Measurements from ENCODE around the gene SEPTIN8. TPM values are rescaled to one million over a fixed set of nuclear protein-coding genes. Genes with fewer than 3 reads are reported as not detected.

SEPTIN8 gene
- total RNA-seq, 4 donors from 2014 or later, result 31.6 to 46.4 (median 34.9) TPM

GRCh38 chr5:132736853-132737833 lies 39.9 kb downstream of the SEPTIN8 start, which contains the start of gene KIF3A:
Gene KIF3A (minus strand): TSS chr5:132737546. CDS start chr5:132737419, 127 bp downstream.
- Histone ChIP-seq H3K9me3 (peaks cover 0 to 2% (median 0%) of the 10 kb centered on the region in 3 donors), H3K27me3 (peaks cover 8% of the 10 kb centered on the region), H3K4me1 (peaks cover 0 to 18% (median 6%) of the 10 kb centered on the region in 3 donors), H3K36me3 (peaks cover 0 to 9% of the 10 kb centered on the region in 2 donors), H3K27ac (peak within 1 kb of the TSS in 3 of 4 donors; percentile 78 to 90 (median 81)), H3K4me3 (peak within 1 kb of the TSS; percentile 69 to 73)
- TF ChIP-seq CTCF (IDR thresholded peaks at IDR 0.05) (peak in 2 of 4 experiments; percentile 53 to 62), EP300 (IDR thresholded peaks at IDR 0.05) (no peak), POLR2AphosphoS5 (IDR thresholded peaks at IDR 0.05) (peak; percentile 56), POLR2A (IDR thresholded peaks at IDR 0.05) (peak in 1 of 2 donors; percentile 24)
- 0% methylated on average over 1 to 5 of the region's 81 CpGs for WGBS, 2 donors (ENCODE audit: low coverage in 1 of 2)
- peak; percentile 98 for ATAC-seq

DNA sequence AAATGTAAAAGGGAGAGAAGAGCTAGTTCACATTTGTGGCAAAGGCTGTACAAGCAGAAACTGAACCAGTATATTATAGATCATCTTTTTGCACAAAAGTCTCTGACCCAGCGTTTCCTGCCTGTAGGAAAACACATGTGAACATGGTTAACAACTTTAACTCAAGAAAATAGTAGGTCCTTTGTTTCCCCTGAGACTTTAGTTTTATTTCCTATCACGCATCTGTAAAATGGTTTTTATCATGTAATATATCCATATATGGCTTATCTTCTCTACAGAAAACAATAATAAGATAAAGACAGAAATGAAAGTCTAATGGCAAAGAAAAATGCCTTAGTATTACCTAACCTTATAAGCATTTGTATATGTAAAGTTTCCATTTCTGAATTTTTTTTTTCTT lies 42.4 kb downstream of the SEPTIN8 start:
- peaks cover 0 to 18% of the 10 kb centered on the region in 2 donors for H3K36me3 ChIP-seq
- no peaks in the 10 kb centered on the region for H3K27me3 ChIP-seq
- H3K4me3 ChIP-seq, result no peak overlapping the region
- H3K27ac ChIP-seq, result no peak overlapping the region
- WGBS, 2 donors (ENCODE audit: low coverage in 1 of 2), result 75 to 76% methylated on average over 2 of the region's 2 CpGs
- no peak for TF ChIP-seq POLR2A (IDR thresholded peaks at IDR 0.05)
- no peak for TF ChIP-seq POLR2AphosphoS5 (IDR thresholded peaks at IDR 0.05)
- TF ChIP-seq CTCF (IDR thresholded peaks at IDR 0.05), result no peak
- no peak for TF ChIP-seq EP300 (IDR thresholded peaks at IDR 0.05)
- peaks cover 0 to 18% (median 6%) of the 10 kb centered on the region in 3 donors for H3K4me1 ChIP-seq
- ATAC-seq, result no peak
- no peaks in the 10 kb centered on the region for H3K9me3 ChIP-seq

GRCh38 chr5:132733499-132734148 lies 43.4 kb downstream of the SEPTIN8 start:
- Histone ChIP-seq H3K27ac (no peak overlapping the region), H3K4me1 (peaks cover 0 to 18% (median 6%) of the 10 kb centered on the region in 3 donors), H3K27me3 (no peaks in the 10 kb centered on the region), H3K9me3 (no peaks in the 10 kb centered on the region), H3K4me3 (no peak overlapping the region), H3K36me3 (peaks cover 0 to 18% of the 10 kb centered on the region in 2 donors)
- TF ChIP-seq POLR2A (IDR thresholded peaks at IDR 0.05) (no peak), EP300 (IDR thresholded peaks at IDR 0.05) (no peak)
- WGBS, 2 donors (ENCODE audit: low coverage in 1 of 2), result 75 to 80% methylated on average over 2 of the region's 2 CpGs
- ATAC-seq, result no peak

DNA sequence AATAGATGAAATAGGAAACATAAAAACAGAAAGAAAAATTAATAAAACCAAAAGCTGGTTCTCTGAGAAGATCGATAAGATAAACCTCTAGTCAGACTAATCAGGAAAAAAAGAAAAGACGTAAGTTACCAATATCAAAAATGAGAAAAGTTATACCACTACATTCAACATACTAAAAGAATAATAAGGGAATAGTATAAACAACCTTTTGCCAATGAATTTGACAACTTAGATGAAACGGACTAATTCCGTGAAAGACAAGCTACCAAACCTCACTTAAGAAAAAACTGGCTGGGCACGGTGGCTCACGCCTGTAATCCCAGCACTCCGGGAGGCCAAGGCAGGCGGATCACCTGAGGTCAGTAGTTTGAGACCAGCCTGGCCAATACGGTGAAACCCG lies 47.1 kb downstream of the SEPTIN8 start:
- Histone ChIP-seq H3K4me3 (no peak overlapping the region), H3K9me3 (no peaks in the 10 kb centered on the region), H3K27ac (no peak overlapping the region), H3K36me3 (peaks cover 0 to 30% of the 10 kb centered on the region in 2 donors), H3K27me3 (no peaks in the 10 kb centered on the region), H3K4me1 (no peaks in the 10 kb centered on the region)
- TF ChIP-seq CTCF (IDR thresholded peaks at IDR 0.05) (no peak), EP300 (IDR thresholded peaks at IDR 0.05) (no peak), POLR2A (IDR thresholded peaks at IDR 0.05) (no peak), POLR2AphosphoS5 (IDR thresholded peaks at IDR 0.05) (no peak)
- WGBS, 2 donors (ENCODE audit: low coverage in 1 of 2), result 95 to 100% methylated on average over 1 to 10 of the region's 10 CpGs
- no peak for ATAC-seq

DNA sequence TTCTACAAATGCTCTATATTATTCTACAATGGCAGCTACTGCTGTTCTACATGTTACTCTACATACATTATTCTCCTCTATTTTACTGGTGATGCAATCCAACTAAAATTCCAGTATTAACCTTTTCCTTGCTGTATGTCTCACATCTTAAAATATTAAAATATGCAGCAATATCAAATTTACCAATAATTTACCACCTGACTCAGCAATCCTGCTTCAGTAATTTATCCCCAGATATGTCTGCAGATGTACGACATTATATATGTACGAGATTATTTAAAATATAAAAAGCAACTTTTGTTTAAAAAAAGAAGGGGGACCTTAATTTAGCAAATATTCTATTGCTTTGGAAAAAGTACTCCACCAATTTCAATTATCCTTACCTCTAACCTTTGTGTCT lies 51.3 kb downstream of the SEPTIN8 start:
- H3K9me3 ChIP-seq, result no peaks in the 10 kb centered on the region
- H3K27me3 ChIP-seq, result no peaks in the 10 kb centered on the region
- H3K4me3 ChIP-seq, result no peak overlapping the region
- ATAC-seq, result no peak
- TF ChIP-seq EP300 (IDR thresholded peaks at IDR 0.05), result no peak
- no peak for TF ChIP-seq POLR2AphosphoS5 (IDR thresholded peaks at IDR 0.05)
- no peak for TF ChIP-seq POLR2A (IDR thresholded peaks at IDR 0.05)
- no peak for TF ChIP-seq CTCF (IDR thresholded peaks at IDR 0.05)
- H3K4me1 ChIP-seq, result no peaks in the 10 kb centered on the region
- peaks cover 0 to 24% of the 10 kb centered on the region in 2 donors for H3K36me3 ChIP-seq
- no peak overlapping the region for H3K27ac ChIP-seq
- 89 to 98% methylated on average over 2 of the region's 2 CpGs for WGBS, 2 donors (ENCODE audit: low coverage in 1 of 2)
